HepG2 (cell line): ENCODE data around the gene GLRX2. TPM values are rescaled to one million over a fixed set of nuclear protein-coding genes. Genes with fewer than 3 reads are reported as not detected.
A peak's percentile ranks its signal among the peaks of the same experiment; 100 is the strongest.

Experiments
- CBFB ChIP-seq: sonication (generic); formaldehyde crosslinking; IDR thresholded peaks from 2 replicates; pipeline ENCODE4 v1.4.0; 2020; ENCODE audit warnings: missing genetic modification reagents
- ELF3 ChIP-seq: IDR thresholded peaks from 2 replicates; pipeline ENCODE4 v1.6.1; 2016; ENCODE audit warnings: missing genetic modification reagents, missing compliant biosample characterization
- FIP1L1 ChIP-seq: fragments of 200-400 bp; formaldehyde crosslinking; IDR thresholded peaks from 2 replicates; pipeline ENCODE4 v1.6.1; 2018; ENCODE audit warnings: low read depth, mild to moderate bottlenecking, low read length, moderate library complexity, borderline replicate concordance; ENCODE audit not compliant: insufficient read depth
- NCOA2 ChIP-seq: sonication (generic); formaldehyde crosslinking; IDR thresholded peaks from 2 replicates; pipeline ENCODE4 v1.8.0; 2022; ENCODE audit warnings: inconsistent platforms
- NCOR1 ChIP-seq: fragments of 200-600 bp; sonication (generic); IDR thresholded peaks from 2 replicates; pipeline ENCODE4 v1.7.0; 2017; ENCODE audit warnings: antibody characterized with exemption, low read length, borderline replicate concordance
- NFE2 ChIP-seq: sonication (generic); formaldehyde crosslinking; IDR thresholded peaks from 2 replicates; pipeline ENCODE4 v1.4.0; 2020; ENCODE audit warnings: missing genetic modification reagents
- NONO ChIP-seq, 2 experiments: fragments of 450-650 bp in 1 of 2; sonication (generic) in 1 of 2; formaldehyde crosslinking in 1 of 2; IDR thresholded peaks in 1 of 2; conservative IDR thresholded peaks in 1 of 2; 2 replicates each; pipeline versions ENCODE4 v1.6.1 to v1.8.0; 2017 to 2022; ENCODE audit warnings: mild to moderate bottlenecking in 1 of 2, missing genetic modification reagents in 1 of 2, moderate library complexity in 1 of 2
- THYN1 ChIP-seq: sonication (generic); formaldehyde crosslinking; IDR thresholded peaks from 2 replicates; pipeline ENCODE4 v1.8.1; 2023; ENCODE audit warnings: low read depth, mild to moderate bottlenecking, moderate library complexity, missing genetic modification reagents, borderline replicate concordance
- XRCC5 ChIP-seq: fragments of 200-400 bp; formaldehyde crosslinking; optimal IDR thresholded peaks from 2 replicates; pipeline ENCODE3; 2017; ENCODE audit warnings: mild to moderate bottlenecking, low read length
- ZNF260 ChIP-seq: sonication (generic); formaldehyde crosslinking; IDR thresholded peaks from 2 replicates; pipeline ENCODE4 v1.4.0; 2020; ENCODE audit warnings: missing genetic modification reagents, low read depth, mild to moderate bottlenecking, borderline replicate concordance
- ZNF264 ChIP-seq: sonication (generic); formaldehyde crosslinking; IDR thresholded peaks from 2 replicates; pipeline ENCODE4 v1.4.0; 2020; ENCODE audit warnings: missing genetic modification reagents
- ZNF562 ChIP-seq: sonication (generic); formaldehyde crosslinking; IDR thresholded peaks from 2 replicates; pipeline ENCODE4 v1.8.0; 2022; ENCODE audit warnings: missing genetic modification reagents, borderline replicate concordance
- ZNF790 ChIP-seq: sonication (generic); formaldehyde crosslinking; IDR thresholded peaks from 2 replicates; pipeline ENCODE4 v1.8.0; 2022; ENCODE audit warnings: missing genetic modification reagents, mild to moderate bottlenecking, borderline replicate concordance
- ZSCAN22 ChIP-seq: sonication (generic); formaldehyde crosslinking; IDR thresholded peaks from 2 replicates; pipeline ENCODE4 v1.4.0; 2020; ENCODE audit warnings: mild to moderate bottlenecking, missing genetic modification reagents
- polyA plus RNA-seq, 8 experiments: library from polyadenylated mRNA; depleted of rRNA in 3 of 8; stranded (reverse) in 7 of 8; unstranded in 1 of 8; fragments of >200 nt; fragmentation: Illumina TruSeq in 4 of 8; extraction: Trizol in 4 of 8; gene quantifications; 2 replicates each; pipeline versions ENCODE4 v1.2.1 to v1.2.3, GENCODE V29; 2011 to 2016; ENCODE audit warnings: low read depth in 4 of 8, missing spikeins in 1 of 8, mixed read lengths in 1 of 8; ENCODE audit not compliant: insufficient read depth in 1 of 8
- total RNA-seq, 5 experiments: library from RNA; depleted of rRNA; stranded (reverse); fragments of >200 nt; fragmentation: Illumina TruSeq; extraction: Trizol; gene quantifications; 2 replicates each; pipeline ENCODE4 v1.2.3, GENCODE V29; 2016; ENCODE audit warnings: low read depth in 1 of 5
- TF ChIP-seq, protein P1 (sequence below): sonication (generic); formaldehyde crosslinking; IDR thresholded peaks from 2 replicates; pipeline ENCODE4 v1.4.0; 2020; ENCODE audit warnings: missing genetic modification reagents
- TF ChIP-seq, protein P2 (sequence below): sonication (generic); formaldehyde crosslinking; IDR thresholded peaks from 2 replicates; pipeline ENCODE4 v1.4.0; 2020; ENCODE audit warnings: missing genetic modification reagents, low read depth, mild to moderate bottlenecking, borderline replicate concordance

Gene GLRX2
- total and polyA plus RNA-seq, 2 of the 13 experiments (the other 11 are each of a cell fraction or from before 2014, with no cell fraction given) = 11.9 to 39.0 TPM

- TF ChIP-seq ZNF260 (CRISPR knock-in tag) (no peak), FIP1L1 (no peak), NONO (IDR thresholded peaks at IDR 0.05) (no peak), NONO (CRISPR knock-in tag; conservative IDR thresholded peaks at IDR 0.05) (no peak), CBFB (CRISPR knock-in tag) (no peak), NCOA2 (CRISPR knock-in tag) (peak; percentile 48; the same call in 1 of the 2 replicates), XRCC5 (no peak), ELF3 (CRISPR knock-in tag) (no peak), ZSCAN22 (no peak), NFE2 (CRISPR knock-in tag) (no peak), ZNF264 (CRISPR knock-in tag) (no peak), ZNF790 (CRISPR knock-in tag) (no peak), THYN1 (CRISPR knock-in tag) (no peak), ZNF562 (CRISPR knock-in tag) (no peak), NCOR1 (no peak)
- TF ChIP-seq, protein P1, sequence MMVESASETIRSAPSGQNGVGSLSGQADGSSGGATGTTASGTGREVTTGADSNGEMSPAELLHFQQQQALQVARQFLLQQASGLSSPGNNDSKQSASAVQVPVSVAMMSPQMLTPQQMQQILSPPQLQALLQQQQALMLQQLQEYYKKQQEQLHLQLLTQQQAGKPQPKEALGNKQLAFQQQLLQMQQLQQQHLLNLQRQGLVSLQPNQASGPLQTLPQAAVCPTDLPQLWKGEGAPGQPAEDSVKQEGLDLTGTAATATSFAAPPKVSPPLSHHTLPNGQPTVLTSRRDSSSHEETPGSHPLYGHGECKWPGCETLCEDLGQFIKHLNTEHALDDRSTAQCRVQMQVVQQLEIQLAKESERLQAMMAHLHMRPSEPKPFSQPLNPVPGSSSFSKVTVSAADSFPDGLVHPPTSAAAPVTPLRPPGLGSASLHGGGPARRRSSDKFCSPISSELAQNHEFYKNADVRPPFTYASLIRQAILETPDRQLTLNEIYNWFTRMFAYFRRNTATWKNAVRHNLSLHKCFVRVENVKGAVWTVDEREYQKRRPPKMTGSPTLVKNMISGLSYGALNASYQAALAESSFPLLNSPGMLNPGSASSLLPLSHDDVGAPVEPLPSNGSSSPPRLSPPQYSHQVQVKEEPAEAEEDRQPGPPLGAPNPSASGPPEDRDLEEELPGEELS (CRISPR knock-in tag) = peak; percentile 17; the same call in 1 of the 2 replicates
- TF ChIP-seq, protein P2, sequence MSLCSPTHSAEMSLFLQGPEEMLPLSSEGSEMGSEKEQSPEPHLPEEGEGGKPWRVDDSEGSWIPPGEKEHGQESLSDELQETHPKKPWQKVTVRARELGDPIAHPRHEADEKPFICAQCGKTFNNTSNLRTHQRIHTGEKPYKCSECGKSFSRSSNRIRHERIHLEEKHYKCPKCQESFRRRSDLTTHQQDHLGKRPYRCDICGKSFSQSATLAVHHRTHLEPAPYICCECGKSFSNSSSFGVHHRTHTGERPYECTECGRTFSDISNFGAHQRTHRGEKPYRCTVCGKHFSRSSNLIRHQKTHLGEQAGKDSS = no peak
Observed at GRCh38 chr1:193111641-193112090, 6.5 kb upstream of the GLRX2 start (continued).
